Natural killer cell (primary cell): Measurements from ENCODE around the gene C19orf25. TPM values are rescaled to one million over a fixed set of nuclear protein-coding genes. Genes with fewer than 3 reads are reported as not detected.

Experiments used
- ATAC-seq, 3 donors: fragments of 150-1000 bp in 2 of 3; fragments of 200-7000 bp in 1 of 3; cut with Tn5 transposase; 1 replicate in 1 of 3; 2 replicates in 2 of 3; pipeline ENCODE4 v1.10.0; 2021; ENCODE audit warnings: mild to moderate bottlenecking in 2 of 3, moderate library complexity in 2 of 3
- DNase-seq, 2 donors: peaks; one replicate each; pipeline versions ENCODE4 v3.0.0 to v3.0.0-alpha.2; 2013 to 2021; ENCODE audit warnings: mixed read lengths in 1 of 2
- H3K27ac ChIP-seq: one replicate; pipeline ENCODE4 v1.5.1; 2013; ENCODE audit warnings: mild to moderate bottlenecking, low read length
- H3K27me3 ChIP-seq: one replicate; pipeline ENCODE4 v1.6.1; 2013; ENCODE audit warnings: low read length; ENCODE audit not compliant: control insufficient read depth, insufficient read depth
- H3K36me3 ChIP-seq: one replicate; pipeline ENCODE4 v1.6.1; 2013; ENCODE audit warnings: low read length; ENCODE audit not compliant: control insufficient read depth, insufficient read depth
- H3K4me1 ChIP-seq: one replicate; pipeline ENCODE4 v1.6.1; 2013; ENCODE audit warnings: low read length; ENCODE audit not compliant: control insufficient read depth, insufficient read depth
- H3K4me3 ChIP-seq: one replicate; pipeline ENCODE4 v1.5.1; 2013; ENCODE audit warnings: low read length
- H3K9me3 ChIP-seq: one replicate; pipeline ENCODE4 v1.6.1; 2013; ENCODE audit warnings: low read length; ENCODE audit not compliant: control insufficient read depth, insufficient read depth
- H3K27ac Mint-ChIP-seq, 2 donors: one replicate each; pipeline ENCODE4 v1.8.0; 2022; ENCODE audit warnings: mild to moderate bottlenecking in 2 of 2, mixed read lengths in 2 of 2, moderate library complexity in 1 of 2
- H3K27me3 Mint-ChIP-seq, 2 donors: one replicate each; pipeline ENCODE4 v1.8.0; 2022; ENCODE audit warnings: low read depth in 2 of 2, mixed read lengths in 2 of 2
- H3K36me3 Mint-ChIP-seq: one replicate; pipeline ENCODE4 v1.8.0; 2022; ENCODE audit warnings: mixed read lengths
- H3K4me1 Mint-ChIP-seq, 2 donors: one replicate each; pipeline ENCODE4 v1.8.0; 2022; ENCODE audit warnings: mixed read lengths in 2 of 2
- H3K4me3 Mint-ChIP-seq: one replicate; pipeline ENCODE4 v1.8.0; 2022; ENCODE audit warnings: mild to moderate bottlenecking, moderate library complexity, mixed read lengths
- H3K9me3 Mint-ChIP-seq, 2 donors: one replicate each; pipeline ENCODE4 v1.8.0; 2022; ENCODE audit warnings: mixed read lengths in 2 of 2
- CTCF ChIP-seq: fragments of 200-600 bp; IDR thresholded peaks from one replicate; pipeline ENCODE4 v1.8.0; 2022; ENCODE audit warnings: antibody characterized with exemption
- WGBS: methylation state at CpG from one replicate; pipeline ENCODE4 v1.1.7; 2013; ENCODE audit warnings: missing lambda C conversion rate; ENCODE audit not compliant: insufficient coverage; 5-methylcytosine and 5-hydroxymethylcytosine counted together
- intact Hi-C: fragments of 100-400 bp; cut with micrococcal nuclease; formaldehyde crosslinking; loops from one replicate; pipeline ENCODE4 v1.14.2; 2022
- total RNA-seq, 4 donors: library from RNA; stranded (reverse); fragments of 120-200 nt in 1 of 4; gene quantifications; one replicate each; pipeline versions ENCODE4 v1.2.3 to v1.2.4, GENCODE V29; 2013 to 2022

The C19orf25 gene
- total RNA-seq, 3 donors from 2014 or later (not counting 1 experiment from before 2014, with no cell fraction given): 30.2 to 42.2 (median 34.3) TPM

GRCh38 chr19:1474765-1475351, 4.2 kb downstream of the C19orf25 start:
- ATAC-seq (no peak), DNase-seq (no peak)
- H3K9me3 ChIP-seq: no peaks in the 10 kb centered on the region
- TF ChIP-seq CTCF: no peak
- no peak overlapping the region for H3K27ac ChIP-seq
- WGBS: 95% methylated on average over 26 of the region's 26 CpGs
- peaks cover 55% of the 10 kb centered on the region for H3K4me1 ChIP-seq
- Mint-ChIP-seq H3K4me3 (peak overlapping the region; percentile 9), H3K36me3 (no peaks in the 10 kb centered on the region), H3K4me1 (peaks cover 9 to 36% of the 10 kb centered on the region in 2 donors), H3K9me3 (no peaks in the 10 kb centered on the region), H3K27me3 (peaks cover 0 to 5% of the 10 kb centered on the region in 2 donors), H3K27ac (no peak overlapping the region)
- H3K36me3 ChIP-seq: peaks cover 2% of the 10 kb centered on the region
- peaks cover 17% of the 10 kb centered on the region for H3K27me3 ChIP-seq
- no peak overlapping the region for H3K4me3 ChIP-seq
- intact Hi-C loops: no loop called here

GRCh38 chr19:1474011-1474764, 4.8 kb downstream of the C19orf25 start:
- Histone ChIP-seq H3K27ac (no peak overlapping the region), H3K9me3 (no peaks in the 10 kb centered on the region), H3K4me1 (peaks cover 51% of the 10 kb centered on the region), H3K36me3 (peaks cover 2% of the 10 kb centered on the region), H3K27me3 (peaks cover 17% of the 10 kb centered on the region), H3K4me3 (no peak overlapping the region)
- no peak for ATAC-seq
- no peak for DNase-seq
- peaks cover 5 to 33% of the 10 kb centered on the region in 2 donors for H3K4me1 Mint-ChIP-seq
- no peaks in the 10 kb centered on the region for H3K9me3 Mint-ChIP-seq
- WGBS: 89% methylated on average over 31 of the region's 31 CpGs
- no peaks in the 10 kb centered on the region for H3K36me3 Mint-ChIP-seq
- no peak overlapping the region for H3K27ac Mint-ChIP-seq
- intact Hi-C loops: no loop called here
- H3K27me3 Mint-ChIP-seq: peaks cover 0 to 5% of the 10 kb centered on the region in 2 donors
- TF ChIP-seq CTCF: no peak
- peak overlapping the region; percentile 9 for H3K4me3 Mint-ChIP-seq

- H3K9me3 Mint-ChIP-seq: no peaks in the 10 kb centered on the region
- Histone ChIP-seq H3K36me3 (peaks cover 2% of the 10 kb centered on the region), H3K9me3 (no peaks in the 10 kb centered on the region), H3K4me3 (no peak overlapping the region), H3K4me1 (peaks cover 51% of the 10 kb centered on the region), H3K27ac (no peak overlapping the region), H3K27me3 (peaks cover 17% of the 10 kb centered on the region)
- H3K27ac Mint-ChIP-seq: no peak overlapping the region
- peaks cover 0 to 5% of the 10 kb centered on the region in 2 donors for H3K27me3 Mint-ChIP-seq
- TF ChIP-seq CTCF: no peak
- peak overlapping the region; percentile 15 for H3K4me3 Mint-ChIP-seq
- H3K36me3 Mint-ChIP-seq: no peaks in the 10 kb centered on the region
- 86% methylated on average over 20 of the region's 20 CpGs for WGBS
- no peak for ATAC-seq
- intact Hi-C loops: no loop called here
- no peak for DNase-seq
- peaks cover 0 to 27% of the 10 kb centered on the region in 2 donors for H3K4me1 Mint-ChIP-seq
Measured at GRCh38 chr19:1473085-1473851, 5.7 kb downstream of the C19orf25 start.
